Liver (tissue), 9 donors: Measurements from ENCODE around the gene CD27. TPM values are rescaled to one million over a fixed set of nuclear protein-coding genes. Genes with fewer than 3 reads are reported as not detected.

Experiments used
- DNase-seq: peaks from one replicate; pipeline ENCODE4 v3.0.0-alpha.2; 2017; ENCODE audit warnings: low spot score
- H3K27ac ChIP-seq, 2 donors: one replicate each; pipeline ENCODE4 v1.7.0; 2013; ENCODE audit warnings: inconsistent platforms in 2 of 2, low read length in 2 of 2, control low read depth in 1 of 2, low read depth in 1 of 2, mild to moderate bottlenecking in 1 of 2
- H3K27me3 ChIP-seq, 4 donors: one replicate each; pipeline versions ENCODE4 v1.6.1 to v1.7.0; 2013; ENCODE audit warnings: low read length in 3 of 4, inconsistent platforms in 1 of 4, mild to moderate bottlenecking in 1 of 4, moderate library complexity in 1 of 4; ENCODE audit not compliant: control insufficient read depth in 4 of 4, insufficient read depth in 4 of 4
- H3K36me3 ChIP-seq, 4 donors: one replicate each; pipeline versions ENCODE4 v1.6.1 to v1.7.0; 2013; ENCODE audit warnings: low read length in 3 of 4, mild to moderate bottlenecking in 3 of 4, low read depth in 1 of 4, moderate library complexity in 1 of 4; ENCODE audit not compliant: control insufficient read depth in 4 of 4, insufficient read depth in 3 of 4
- H3K4me1 ChIP-seq, 4 donors: one replicate each; pipeline versions ENCODE4 v1.6.1 to v1.7.0; 2013; ENCODE audit warnings: low read length in 3 of 4, mild to moderate bottlenecking in 3 of 4, moderate library complexity in 1 of 4; ENCODE audit not compliant: control insufficient read depth in 4 of 4, insufficient read depth in 4 of 4
- H3K4me3 ChIP-seq, 3 donors: one replicate each; pipeline versions ENCODE4 v1.6.1 to v1.7.0; 2013; ENCODE audit warnings: low read length in 3 of 3, control low read depth in 1 of 3, low read depth in 1 of 3, mild to moderate bottlenecking in 1 of 3
- H3K9ac ChIP-seq, 2 donors: one replicate each; pipeline ENCODE4 v1.7.0; 2013; ENCODE audit warnings: low read length in 2 of 2, mild to moderate bottlenecking in 2 of 2, moderate library complexity in 2 of 2, control low read depth in 1 of 2, low read depth in 1 of 2
- H3K9me3 ChIP-seq, 4 donors: one replicate each; pipeline versions ENCODE4 v1.6.1 to v1.7.0; 2013; ENCODE audit warnings: low read length in 3 of 4; ENCODE audit not compliant: control insufficient read depth in 4 of 4
- EGR1 ChIP-seq, 2 donors: IDR thresholded peaks; 2 replicates each; pipeline ENCODE4 v1.6.1; 2016 to 2018; ENCODE audit warnings: antibody characterized with exemption in 2 of 2, low read depth in 2 of 2
- FOXA1 ChIP-seq: IDR thresholded peaks from 2 replicates; pipeline ENCODE4 v1.6.1; 2016; ENCODE audit warnings: antibody characterized with exemption
- FOXA2 ChIP-seq: IDR thresholded peaks from 2 replicates; pipeline ENCODE4 v1.6.1; 2016; ENCODE audit warnings: antibody characterized with exemption
- GABPA ChIP-seq, 2 donors: IDR thresholded peaks in 1 of 2; conservative IDR thresholded peaks in 1 of 2; 2 replicates each; pipeline ENCODE4 v1.6.1; 2016; ENCODE audit warnings: antibody characterized with exemption in 2 of 2, mild to moderate bottlenecking in 1 of 2, moderate library complexity in 1 of 2
- HNF4G ChIP-seq: IDR thresholded peaks from 2 replicates; pipeline ENCODE4 v1.6.1; 2016; ENCODE audit warnings: antibody characterized with exemption
- NR2F2 ChIP-seq: IDR thresholded peaks from 2 replicates; pipeline ENCODE4 v1.6.1; 2016; ENCODE audit warnings: antibody characterized with exemption
- RAD21 ChIP-seq, 2 donors: IDR thresholded peaks; 2 replicates each; pipeline ENCODE4 v1.6.1; 2016; ENCODE audit warnings: antibody characterized with exemption in 2 of 2, mild to moderate bottlenecking in 2 of 2
- RXRA ChIP-seq, 2 donors: IDR thresholded peaks; 2 replicates each; pipeline ENCODE4 v1.6.1; 2017 to 2018; ENCODE audit warnings: antibody characterized with exemption in 2 of 2, mild to moderate bottlenecking in 1 of 2
- SP1 ChIP-seq: IDR thresholded peaks from 2 replicates; pipeline ENCODE4 v1.6.1; 2018; ENCODE audit warnings: antibody characterized with exemption, mild to moderate bottlenecking
- YY1 ChIP-seq: IDR thresholded peaks from 2 replicates; pipeline ENCODE4 v1.6.1; 2016; ENCODE audit warnings: antibody characterized with exemption, mild to moderate bottlenecking
- WGBS: extraction: QIAGEN DNeasy Blood & Tissue Kit; methylation state at CpG from one replicate; pipeline ENCODE4 v1.1.7; 2013; 5-methylcytosine and 5-hydroxymethylcytosine counted together
- polyA plus RNA-seq, 2 donors: library from polyadenylated mRNA; stranded (reverse) in 1 of 2; unstranded in 1 of 2; fragments of 200-250 nt in 1 of 2; fragments of >200 nt in 1 of 2; fragmentation: Nextera tagmentation in 1 of 2; extraction: Ambion mirVana in 1 of 2; gene quantifications; one replicate each; pipeline versions ENCODE4 v1.2.1 to v1.2.3, GENCODE V29; 2013 to 2015
- total RNA-seq, 2 donors: library from RNA; depleted of rRNA; stranded (reverse); fragments of >200 nt; gene quantifications; one replicate each; pipeline ENCODE4 v1.2.3, GENCODE V29; 2014
- TF ChIP-seq, protein P1 (sequence below): IDR thresholded peaks from 2 replicates; pipeline ENCODE4 v1.6.1; 2016; ENCODE audit warnings: antibody characterized with exemption
- TF ChIP-seq, protein P2 (sequence below): IDR thresholded peaks from 2 replicates; pipeline ENCODE4 v1.6.1; 2016; ENCODE audit warnings: antibody characterized with exemption, mild to moderate bottlenecking
- TF ChIP-seq, protein P3 (sequence below): IDR thresholded peaks from 2 replicates; pipeline ENCODE4 v1.6.1; 2016; ENCODE audit warnings: antibody characterized with exemption
- TF ChIP-seq, protein P4 (sequence below): fragments of 150-350 bp; IDR thresholded peaks from 2 replicates; pipeline ENCODE4 v1.5.1; 2017; ENCODE audit warnings: improper control_type of control experiment, low read depth, low read length; ENCODE audit not compliant: missing input control
- donor health status: healthy.
- donor health status: healthy.
- donor health status: healthy.
- donor health status: healthy.
- donor health status: healthy.

The CD27 gene
- total and polyA plus RNA-seq, 4 donors = 0.28 to 2.5 (median 0.62) TPM

DNA sequence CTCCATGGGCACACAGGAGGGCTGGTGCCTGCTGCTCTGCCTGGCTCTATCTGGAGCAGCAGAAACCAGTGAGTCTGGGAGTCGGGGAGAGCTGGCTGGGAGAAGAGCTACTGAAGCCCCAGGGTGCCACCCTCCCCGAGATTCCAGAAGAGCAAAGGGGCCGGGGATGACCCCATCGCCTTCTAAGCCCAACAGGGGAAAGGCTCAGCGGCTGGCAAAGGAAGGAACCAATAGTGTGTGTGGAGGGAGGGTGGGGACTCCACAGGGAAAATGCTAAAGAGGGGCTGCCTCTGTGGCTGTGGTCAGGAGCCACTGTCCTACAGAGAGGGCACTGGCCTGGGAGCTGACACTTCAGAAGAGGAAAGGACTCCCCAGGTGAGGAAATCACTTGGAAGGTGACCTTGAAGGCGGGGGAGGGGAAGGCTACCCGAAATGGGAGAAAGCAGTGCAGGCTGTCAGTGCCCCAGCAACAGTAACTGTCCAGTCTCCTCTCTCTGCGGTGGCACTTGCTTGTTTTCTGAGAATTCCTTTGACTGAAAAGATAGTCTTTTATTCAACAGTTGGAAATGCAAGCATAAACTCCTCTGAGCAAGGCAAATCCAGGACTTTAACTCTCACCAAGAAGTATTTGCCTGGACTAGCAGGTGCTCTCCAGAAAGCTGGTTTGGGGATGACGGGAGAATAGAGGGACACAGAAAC is 7.6 kb downstream of the CD27 start:
- Histone ChIP-seq H3K9me3 (no peaks in the 10 kb centered on the region), H3K27ac (peak overlapping the region; percentile 84 to 91), H3K27me3 (no peaks in the 10 kb centered on the region), H3K36me3 (peaks cover 2 to 18% (median 13%) of the 10 kb centered on the region in 4 donors), H3K9ac (peak overlapping the region; percentile 51 to 95), H3K4me3 (peak overlapping the region; percentile 65 to 92 (median 74)), H3K4me1 (peaks cover 8 to 26% (median 17%) of the 10 kb centered on the region in 4 donors)
- peak; percentile 72 for DNase-seq
- peak in 1 of 2 donors; percentile 25 for TF ChIP-seq RXRA (IDR thresholded peaks at IDR 0.05)
- TF ChIP-seq YY1 = peak; percentile 34
- no peak for TF ChIP-seq HNF4G
- TF ChIP-seq, protein P1, sequence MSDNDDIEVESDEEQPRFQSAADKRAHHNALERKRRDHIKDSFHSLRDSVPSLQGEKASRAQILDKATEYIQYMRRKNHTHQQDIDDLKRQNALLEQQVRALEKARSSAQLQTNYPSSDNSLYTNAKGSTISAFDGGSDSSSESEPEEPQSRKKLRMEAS = no peak
- WGBS = 2% methylated on average over 9 of the region's 9 CpGs

DNA sequence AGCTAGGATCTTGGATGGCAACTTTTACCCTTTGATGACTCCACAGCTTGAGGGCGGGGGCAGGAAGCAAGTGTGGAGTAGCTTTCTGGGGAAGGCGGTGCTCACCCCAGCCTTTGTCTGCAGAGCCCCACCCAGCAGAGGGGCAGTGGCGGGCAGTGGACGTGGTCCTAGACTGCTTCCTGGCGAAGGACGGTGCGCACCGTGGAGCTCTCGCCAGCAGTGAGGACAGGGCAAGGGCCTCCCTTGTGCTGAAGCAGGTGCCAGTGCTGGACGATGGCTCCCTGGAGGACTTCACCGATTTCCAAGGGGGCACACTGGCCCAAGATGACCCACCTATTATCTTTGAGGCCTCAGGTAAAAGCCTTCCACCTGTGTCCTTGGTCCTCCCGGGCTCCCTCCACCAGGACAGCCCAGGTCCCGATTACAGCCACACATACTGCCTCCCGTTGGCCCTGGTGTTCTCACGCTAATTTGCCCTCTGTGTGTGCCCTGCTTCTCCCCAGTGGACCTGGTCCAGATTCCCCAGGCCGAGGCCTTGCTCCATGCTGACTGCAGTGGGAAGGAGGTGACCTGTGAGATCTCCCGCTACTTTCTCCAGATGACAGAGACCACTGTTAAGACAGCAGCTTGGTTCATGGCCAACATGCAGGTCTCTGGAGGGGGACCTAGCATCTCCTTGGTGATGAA is 8.3 kb downstream of the CD27 start:
- DNase-seq = no peak
- peak overlapping the region; percentile 84 to 91 for H3K27ac ChIP-seq
- peaks cover 4 to 19% (median 17%) of the 10 kb centered on the region in 4 donors for H3K36me3 ChIP-seq
- peak overlapping the region; percentile 51 to 95 for H3K9ac ChIP-seq
- H3K4me3 ChIP-seq = peak overlapping the region; percentile 65 to 92 (median 74)
- no peak for TF ChIP-seq SP1
- H3K4me1 ChIP-seq = peaks cover 8 to 26% (median 17%) of the 10 kb centered on the region in 4 donors
- no peaks in the 10 kb centered on the region for H3K9me3 ChIP-seq
- WGBS = 55% methylated on average over 17 of the region's 17 CpGs
- H3K27me3 ChIP-seq = no peaks in the 10 kb centered on the region

DNA sequence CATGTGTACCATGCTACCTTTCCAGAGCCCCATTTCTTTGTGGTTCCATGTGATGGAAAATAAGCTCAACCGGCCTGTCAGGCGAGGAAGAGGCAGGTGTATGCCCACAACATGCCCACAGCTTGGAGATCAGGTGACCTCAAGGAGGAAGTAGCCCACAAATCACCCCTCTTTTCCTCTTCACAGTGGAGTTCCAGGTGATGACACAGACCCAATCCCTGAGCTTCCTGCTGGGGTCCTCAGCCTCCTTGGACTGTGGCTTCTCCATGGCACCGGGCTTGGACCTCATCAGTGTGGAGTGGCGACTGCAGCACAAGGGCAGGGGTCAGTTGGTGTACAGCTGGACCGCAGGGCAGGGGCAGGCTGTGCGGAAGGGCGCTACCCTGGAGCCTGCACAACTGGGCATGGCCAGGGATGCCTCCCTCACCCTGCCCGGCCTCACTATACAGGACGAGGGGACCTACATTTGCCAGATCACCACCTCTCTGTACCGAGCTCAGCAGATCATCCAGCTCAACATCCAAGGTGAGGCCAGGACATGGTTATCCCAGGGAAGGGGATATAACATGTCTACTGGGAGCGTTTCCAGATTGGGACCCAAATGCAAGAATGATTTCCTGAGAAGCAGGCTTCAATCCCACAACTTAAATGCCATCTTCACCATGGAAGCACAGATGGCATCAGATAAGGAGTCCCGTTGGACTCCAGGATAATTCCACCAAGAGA is 12.6 kb downstream of the CD27 start:
- no peak for TF ChIP-seq GABPA (IDR thresholded peaks at IDR 0.05 in 1 of 2, conservative IDR thresholded peaks at IDR 0.05 in 1 of 2)
- TF ChIP-seq, protein P1 = no peak
- TF ChIP-seq, protein P2, sequence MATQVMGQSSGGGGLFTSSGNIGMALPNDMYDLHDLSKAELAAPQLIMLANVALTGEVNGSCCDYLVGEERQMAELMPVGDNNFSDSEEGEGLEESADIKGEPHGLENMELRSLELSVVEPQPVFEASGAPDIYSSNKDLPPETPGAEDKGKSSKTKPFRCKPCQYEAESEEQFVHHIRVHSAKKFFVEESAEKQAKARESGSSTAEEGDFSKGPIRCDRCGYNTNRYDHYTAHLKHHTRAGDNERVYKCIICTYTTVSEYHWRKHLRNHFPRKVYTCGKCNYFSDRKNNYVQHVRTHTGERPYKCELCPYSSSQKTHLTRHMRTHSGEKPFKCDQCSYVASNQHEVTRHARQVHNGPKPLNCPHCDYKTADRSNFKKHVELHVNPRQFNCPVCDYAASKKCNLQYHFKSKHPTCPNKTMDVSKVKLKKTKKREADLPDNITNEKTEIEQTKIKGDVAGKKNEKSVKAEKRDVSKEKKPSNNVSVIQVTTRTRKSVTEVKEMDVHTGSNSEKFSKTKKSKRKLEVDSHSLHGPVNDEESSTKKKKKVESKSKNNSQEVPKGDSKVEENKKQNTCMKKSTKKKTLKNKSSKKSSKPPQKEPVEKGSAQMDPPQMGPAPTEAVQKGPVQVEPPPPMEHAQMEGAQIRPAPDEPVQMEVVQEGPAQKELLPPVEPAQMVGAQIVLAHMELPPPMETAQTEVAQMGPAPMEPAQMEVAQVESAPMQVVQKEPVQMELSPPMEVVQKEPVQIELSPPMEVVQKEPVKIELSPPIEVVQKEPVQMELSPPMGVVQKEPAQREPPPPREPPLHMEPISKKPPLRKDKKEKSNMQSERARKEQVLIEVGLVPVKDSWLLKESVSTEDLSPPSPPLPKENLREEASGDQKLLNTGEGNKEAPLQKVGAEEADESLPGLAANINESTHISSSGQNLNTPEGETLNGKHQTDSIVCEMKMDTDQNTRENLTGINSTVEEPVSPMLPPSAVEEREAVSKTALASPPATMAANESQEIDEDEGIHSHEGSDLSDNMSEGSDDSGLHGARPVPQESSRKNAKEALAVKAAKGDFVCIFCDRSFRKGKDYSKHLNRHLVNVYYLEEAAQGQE = no peak
- TF ChIP-seq, protein P3, sequence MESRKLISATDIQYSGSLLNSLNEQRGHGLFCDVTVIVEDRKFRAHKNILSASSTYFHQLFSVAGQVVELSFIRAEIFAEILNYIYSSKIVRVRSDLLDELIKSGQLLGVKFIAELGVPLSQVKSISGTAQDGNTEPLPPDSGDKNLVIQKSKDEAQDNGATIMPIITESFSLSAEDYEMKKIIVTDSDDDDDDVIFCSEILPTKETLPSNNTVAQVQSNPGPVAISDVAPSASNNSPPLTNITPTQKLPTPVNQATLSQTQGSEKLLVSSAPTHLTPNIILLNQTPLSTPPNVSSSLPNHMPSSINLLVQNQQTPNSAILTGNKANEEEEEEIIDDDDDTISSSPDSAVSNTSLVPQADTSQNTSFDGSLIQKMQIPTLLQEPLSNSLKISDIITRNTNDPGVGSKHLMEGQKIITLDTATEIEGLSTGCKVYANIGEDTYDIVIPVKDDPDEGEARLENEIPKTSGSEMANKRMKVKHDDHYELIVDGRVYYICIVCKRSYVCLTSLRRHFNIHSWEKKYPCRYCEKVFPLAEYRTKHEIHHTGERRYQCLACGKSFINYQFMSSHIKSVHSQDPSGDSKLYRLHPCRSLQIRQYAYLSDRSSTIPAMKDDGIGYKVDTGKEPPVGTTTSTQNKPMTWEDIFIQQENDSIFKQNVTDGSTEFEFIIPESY = no peak
- TF ChIP-seq HNF4G = no peak
- no peak for TF ChIP-seq FOXA1
- TF ChIP-seq, protein P4, sequence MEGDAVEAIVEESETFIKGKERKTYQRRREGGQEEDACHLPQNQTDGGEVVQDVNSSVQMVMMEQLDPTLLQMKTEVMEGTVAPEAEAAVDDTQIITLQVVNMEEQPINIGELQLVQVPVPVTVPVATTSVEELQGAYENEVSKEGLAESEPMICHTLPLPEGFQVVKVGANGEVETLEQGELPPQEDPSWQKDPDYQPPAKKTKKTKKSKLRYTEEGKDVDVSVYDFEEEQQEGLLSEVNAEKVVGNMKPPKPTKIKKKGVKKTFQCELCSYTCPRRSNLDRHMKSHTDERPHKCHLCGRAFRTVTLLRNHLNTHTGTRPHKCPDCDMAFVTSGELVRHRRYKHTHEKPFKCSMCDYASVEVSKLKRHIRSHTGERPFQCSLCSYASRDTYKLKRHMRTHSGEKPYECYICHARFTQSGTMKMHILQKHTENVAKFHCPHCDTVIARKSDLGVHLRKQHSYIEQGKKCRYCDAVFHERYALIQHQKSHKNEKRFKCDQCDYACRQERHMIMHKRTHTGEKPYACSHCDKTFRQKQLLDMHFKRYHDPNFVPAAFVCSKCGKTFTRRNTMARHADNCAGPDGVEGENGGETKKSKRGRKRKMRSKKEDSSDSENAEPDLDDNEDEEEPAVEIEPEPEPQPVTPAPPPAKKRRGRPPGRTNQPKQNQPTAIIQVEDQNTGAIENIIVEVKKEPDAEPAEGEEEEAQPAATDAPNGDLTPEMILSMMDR = no peak
- TF ChIP-seq EGR1 (IDR thresholded peaks at IDR 0.05; ENCODE audit: low read depth in 2 of 2) = no peak
- TF ChIP-seq FOXA2 = no peak
- TF ChIP-seq RXRA (IDR thresholded peaks at IDR 0.05) = no peak
- no peak for TF ChIP-seq RAD21 (IDR thresholded peaks at IDR 0.05)
- TF ChIP-seq NR2F2 = no peak
- no peak for TF ChIP-seq SP1
- H3K9ac ChIP-seq = no peak overlapping the region
- H3K4me3 ChIP-seq = no peak overlapping the region
- no peaks in the 10 kb centered on the region for H3K9me3 ChIP-seq
- H3K4me1 ChIP-seq = peaks cover 4 to 11% (median 9%) of the 10 kb centered on the region in 4 donors
- H3K27me3 ChIP-seq = no peaks in the 10 kb centered on the region
- no peak overlapping the region for H3K27ac ChIP-seq
- DNase-seq = no peak
- H3K36me3 ChIP-seq = peaks cover 7 to 53% (median 48%) of the 10 kb centered on the region in 4 donors
- WGBS = 93% methylated on average over 12 of the region's 12 CpGs
